WTC11 (cell line): ENCODE measurements around the gene HOXA13. TPM values are rescaled to one million over a fixed set of nuclear protein-coding genes. Genes with fewer than 3 reads are reported as not detected.

Source experiments
- ATAC-seq: fragments of 200-7000 bp; cut with Tn5 transposase; 2 replicates; pipeline ENCODE4 v1.10.0; 2021; ENCODE audit warnings: mild to moderate bottlenecking, moderate library complexity
- CTCF ChIA-PET: fragments of 300-600 bp; sonication (Branson Sonifier 250); formaldehyde crosslinking; loops from one replicate; lab custom pipeline; 2021; ENCODE audit warnings: antibody characterized with exemption; lab: Charles Lee
- POLR2A ChIA-PET: fragments of 350-600 bp; sonication (Branson Sonifier 250); formaldehyde crosslinking; loops from one replicate; lab custom pipeline; 2021; ENCODE audit warnings: antibody characterized with exemption; lab: Charles Lee
- DNase-seq: peaks from one replicate; pipeline ENCODE4 v3.0.0; 2021; ENCODE audit warnings: low spot score
- H3K27ac Mint-ChIP-seq: 2 replicates; pipeline ENCODE4 v1.8.0; 2021; ENCODE audit warnings: mixed read lengths
- H3K27me3 Mint-ChIP-seq: 2 replicates; pipeline ENCODE4 v1.8.0; 2021; ENCODE audit warnings: low read depth, mild to moderate bottlenecking, moderate library complexity, mixed read lengths
- H3K36me3 Mint-ChIP-seq: 2 replicates; pipeline ENCODE4 v1.8.0; 2021; ENCODE audit warnings: mixed read lengths
- H3K4me1 Mint-ChIP-seq: 2 replicates; pipeline ENCODE4 v1.8.0; 2022; ENCODE audit warnings: mixed read lengths
- H3K4me3 Mint-ChIP-seq: 2 replicates; pipeline ENCODE4 v1.8.0; 2021; ENCODE audit warnings: mild to moderate bottlenecking, moderate library complexity, mixed read lengths
- H3K9me3 Mint-ChIP-seq: 2 replicates; pipeline ENCODE4 v1.8.0; 2021; ENCODE audit warnings: mixed read lengths
- CREM ChIP-seq: sonication (generic); formaldehyde crosslinking; IDR thresholded peaks from 2 replicates; pipeline ENCODE4 v1.8.1; 2022; ENCODE audit warnings: mild to moderate bottlenecking, missing genetic modification reagents, moderate library complexity
- ETV6 ChIP-seq: sonication (generic); formaldehyde crosslinking; IDR thresholded peaks from 2 replicates; pipeline ENCODE4 v1.8.1; 2022; ENCODE audit warnings: mild to moderate bottlenecking, missing genetic modification reagents
- GABPB1 ChIP-seq: sonication (generic); formaldehyde crosslinking; IDR thresholded peaks from 2 replicates; pipeline ENCODE4 v1.8.1; 2023; ENCODE audit warnings: mild to moderate bottlenecking, missing genetic modification reagents
- IRF2 ChIP-seq: sonication (generic); formaldehyde crosslinking; IDR thresholded peaks from 2 replicates; pipeline ENCODE4 v1.8.0; 2022; ENCODE audit warnings: low read depth, missing genetic modification reagents, borderline replicate concordance
- JUN ChIP-seq: sonication (generic); formaldehyde crosslinking; IDR thresholded peaks from 2 replicates; pipeline ENCODE4 v1.8.0; 2023; ENCODE audit warnings: mild to moderate bottlenecking, missing genetic modification reagents
- SP1 ChIP-seq: sonication (generic); formaldehyde crosslinking; conservative IDR thresholded peaks from 2 replicates; pipeline ENCODE4 v1.8.1; 2022; ENCODE audit warnings: missing genetic modification reagents
- total RNA-seq: library from RNA; stranded (reverse); gene quantifications from 3 replicates; pipeline ENCODE4 v1.2.3, GENCODE V29; 2021
- TF ChIP-seq, protein P1 (sequence below): sonication (generic); formaldehyde crosslinking; IDR thresholded peaks from 2 replicates; pipeline ENCODE4 v1.8.0; 2023; ENCODE audit warnings: mild to moderate bottlenecking, missing genetic modification reagents
- TF ChIP-seq, protein P2 (sequence below): sonication (generic); formaldehyde crosslinking; IDR thresholded peaks from 2 replicates; pipeline ENCODE4 v1.8.1; 2023; ENCODE audit warnings: mild to moderate bottlenecking, moderate library complexity, missing genetic modification reagents
- TF ChIP-seq, protein P3 (sequence below): sonication (generic); formaldehyde crosslinking; IDR thresholded peaks from 2 replicates; pipeline ENCODE4 v1.8.1; 2023; ENCODE audit warnings: mild to moderate bottlenecking, missing genetic modification reagents, moderate library complexity
- TF ChIP-seq, protein P4 (sequence below): fragments of 250-450 bp; sonication (Bioruptor Pico); IDR thresholded peaks from 2 replicates; pipeline ENCODE4 v1.9.0; 2021; ENCODE audit warnings: mild to moderate bottlenecking
- TF ChIP-seq, protein P5 (sequence below): sonication (generic); formaldehyde crosslinking; conservative IDR thresholded peaks from 2 replicates; pipeline ENCODE4 v1.8.1; 2023; ENCODE audit warnings: mild to moderate bottlenecking, low read depth, missing genetic modification reagents, moderate library complexity
- TF ChIP-seq, protein P6 (sequence below): sonication (generic); formaldehyde crosslinking; IDR thresholded peaks from 2 replicates; pipeline ENCODE4 v1.8.1; 2023; ENCODE audit warnings: mild to moderate bottlenecking, missing genetic modification reagents, moderate library complexity
- TF ChIP-seq, protein P7 (sequence below): fragments of 250-450 bp; sonication (Bioruptor Pico); conservative IDR thresholded peaks from 2 replicates; pipeline ENCODE4 v1.9.0; 2021; ENCODE audit warnings: mild to moderate bottlenecking

Gene HOXA13
- total RNA-seq, 1 experiment from 2014 or later: not detected

DNA sequence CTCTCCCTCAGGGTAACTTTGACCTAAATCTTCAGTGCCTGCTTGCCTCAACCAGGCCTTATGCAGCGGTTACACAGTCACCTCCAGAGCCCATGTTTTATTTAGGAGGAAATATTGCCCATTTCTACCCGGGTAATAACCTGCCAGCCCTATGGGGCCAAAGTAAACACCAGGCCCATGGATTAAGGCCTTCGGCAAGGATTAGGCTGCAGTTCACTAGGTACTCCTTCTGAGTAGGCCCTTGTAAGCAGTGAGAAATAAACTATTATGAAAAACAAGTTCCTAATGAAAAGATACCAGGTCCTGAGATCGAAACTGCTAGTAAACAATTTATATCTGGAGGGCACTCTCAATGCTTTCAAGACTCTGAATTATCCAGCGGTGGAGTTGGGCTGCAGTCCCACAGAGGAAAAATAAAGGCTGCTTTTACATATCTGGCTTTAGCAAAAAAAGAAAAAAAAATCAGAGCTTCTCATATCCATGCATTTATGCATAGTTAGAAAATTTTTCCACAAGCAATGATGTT is 22.0 kb downstream of the HOXA13 start:
- no peak for ATAC-seq
- ChIA-PET CTCF (interaction anchor here (1.0 to 2.5 kb wide), 3 partner anchors 12 to 18 kb away, joined by 6 to 32 read pairs (median 9); partner anchors contain the start of gene HOXA9), POLR2A (interaction anchor here (0.6 kb wide), 1 partner anchor 23 kb away, joined by 3 read pairs; no protein-coding TSS in a partner anchor)
- no peak for DNase-seq
- TF ChIP-seq, protein P1, sequence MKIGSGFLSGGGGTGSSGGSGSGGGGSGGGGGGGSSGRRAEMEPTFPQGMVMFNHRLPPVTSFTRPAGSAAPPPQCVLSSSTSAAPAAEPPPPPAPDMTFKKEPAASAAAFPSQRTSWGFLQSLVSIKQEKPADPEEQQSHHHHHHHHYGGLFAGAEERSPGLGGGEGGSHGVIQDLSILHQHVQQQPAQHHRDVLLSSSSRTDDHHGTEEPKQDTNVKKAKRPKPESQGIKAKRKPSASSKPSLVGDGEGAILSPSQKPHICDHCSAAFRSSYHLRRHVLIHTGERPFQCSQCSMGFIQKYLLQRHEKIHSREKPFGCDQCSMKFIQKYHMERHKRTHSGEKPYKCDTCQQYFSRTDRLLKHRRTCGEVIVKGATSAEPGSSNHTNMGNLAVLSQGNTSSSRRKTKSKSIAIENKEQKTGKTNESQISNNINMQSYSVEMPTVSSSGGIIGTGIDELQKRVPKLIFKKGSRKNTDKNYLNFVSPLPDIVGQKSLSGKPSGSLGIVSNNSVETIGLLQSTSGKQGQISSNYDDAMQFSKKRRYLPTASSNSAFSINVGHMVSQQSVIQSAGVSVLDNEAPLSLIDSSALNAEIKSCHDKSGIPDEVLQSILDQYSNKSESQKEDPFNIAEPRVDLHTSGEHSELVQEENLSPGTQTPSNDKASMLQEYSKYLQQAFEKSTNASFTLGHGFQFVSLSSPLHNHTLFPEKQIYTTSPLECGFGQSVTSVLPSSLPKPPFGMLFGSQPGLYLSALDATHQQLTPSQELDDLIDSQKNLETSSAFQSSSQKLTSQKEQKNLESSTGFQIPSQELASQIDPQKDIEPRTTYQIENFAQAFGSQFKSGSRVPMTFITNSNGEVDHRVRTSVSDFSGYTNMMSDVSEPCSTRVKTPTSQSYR (CRISPR knock-in tag): no peak
- TF ChIP-seq, protein P2, sequence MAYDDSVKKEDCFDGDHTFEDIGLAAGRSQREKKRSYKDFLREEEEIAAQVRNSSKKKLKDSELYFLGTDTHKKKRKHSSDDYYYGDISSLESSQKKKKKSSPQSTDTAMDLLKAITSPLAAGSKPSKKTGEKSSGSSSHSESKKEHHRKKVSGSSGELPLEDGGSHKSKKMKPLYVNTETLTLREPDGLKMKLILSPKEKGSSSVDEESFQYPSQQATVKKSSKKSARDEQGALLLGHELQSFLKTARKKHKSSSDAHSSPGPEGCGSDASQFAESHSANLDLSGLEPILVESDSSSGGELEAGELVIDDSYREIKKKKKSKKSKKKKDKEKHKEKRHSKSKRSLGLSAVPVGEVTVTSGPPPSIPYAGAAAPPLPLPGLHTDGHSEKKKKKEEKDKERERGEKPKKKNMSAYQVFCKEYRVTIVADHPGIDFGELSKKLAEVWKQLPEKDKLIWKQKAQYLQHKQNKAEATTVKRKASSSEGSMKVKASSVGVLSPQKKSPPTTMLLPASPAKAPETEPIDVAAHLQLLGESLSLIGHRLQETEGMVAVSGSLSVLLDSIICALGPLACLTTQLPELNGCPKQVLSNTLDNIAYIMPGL: no peak
- H3K4me1 Mint-ChIP-seq: peaks cover 19% of the 10 kb centered on the region
- H3K27me3 Mint-ChIP-seq: peaks cover 99% of the 10 kb centered on the region
- no peak overlapping the region for H3K4me3 Mint-ChIP-seq
- no peak overlapping the region for H3K27ac Mint-ChIP-seq
- H3K9me3 Mint-ChIP-seq: no peaks in the 10 kb centered on the region
- no peaks in the 10 kb centered on the region for H3K36me3 Mint-ChIP-seq

DNA sequence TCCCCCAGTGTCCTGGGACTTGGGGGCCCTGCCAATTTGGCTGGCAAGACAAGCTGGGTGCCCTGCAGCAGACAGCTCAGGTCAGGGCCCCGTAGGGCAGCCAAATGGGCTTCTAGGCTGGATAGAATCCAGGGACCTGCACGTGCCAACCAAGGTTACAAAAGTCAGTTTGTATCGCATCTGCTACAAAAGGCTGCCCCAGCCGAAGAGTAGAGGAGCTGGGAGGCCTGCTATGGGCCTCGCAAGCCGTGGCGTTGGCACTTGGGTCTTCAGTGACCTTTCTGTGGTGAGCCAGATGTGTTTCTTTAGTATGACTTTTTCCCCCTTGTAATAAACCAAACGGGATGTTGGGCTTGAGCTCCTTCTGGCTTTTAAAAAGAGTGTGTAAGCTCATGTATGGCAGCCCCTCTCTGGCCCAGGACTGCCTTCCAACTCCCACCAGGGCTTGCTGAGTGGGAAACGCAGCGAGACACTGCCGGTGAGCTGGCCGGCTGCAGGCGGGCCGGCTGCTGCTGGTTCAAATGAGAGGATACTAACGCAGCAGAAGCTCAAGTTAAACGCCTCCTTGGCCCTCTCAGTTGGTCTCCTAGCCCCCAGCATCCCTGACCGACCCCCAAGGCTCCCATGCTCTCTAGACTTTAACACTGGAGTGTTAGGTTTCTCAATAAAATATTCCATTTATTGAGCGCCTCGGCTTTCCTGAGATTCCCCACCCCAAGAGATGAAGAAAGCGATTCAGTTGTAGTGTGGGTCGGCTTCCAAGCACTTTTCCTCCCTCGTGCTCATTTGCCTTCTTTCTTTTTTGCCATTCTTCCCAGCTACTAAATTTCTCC is 22.7 kb downstream of the HOXA13 start:
- Mint-ChIP-seq H3K27ac (no peak overlapping the region), H3K4me3 (no peak overlapping the region), H3K36me3 (no peaks in the 10 kb centered on the region), H3K9me3 (no peaks in the 10 kb centered on the region), H3K27me3 (peaks cover 99% of the 10 kb centered on the region), H3K4me1 (peaks cover 20% of the 10 kb centered on the region)
- ChIA-PET CTCF (interaction anchor here (1.0 to 2.3 kb wide), 3 partner anchors 8 to 19 kb away, joined by 4 to 9 read pairs (median 6); partner anchors contain the start of genes HOXA11 and HOXA9), POLR2A (interaction anchor here (0.6 kb wide), 1 partner anchor 23 kb away, joined by 3 read pairs; no protein-coding TSS in a partner anchor)
- ATAC-seq (no peak), DNase-seq (no peak)
- TF ChIP-seq, protein P3, sequence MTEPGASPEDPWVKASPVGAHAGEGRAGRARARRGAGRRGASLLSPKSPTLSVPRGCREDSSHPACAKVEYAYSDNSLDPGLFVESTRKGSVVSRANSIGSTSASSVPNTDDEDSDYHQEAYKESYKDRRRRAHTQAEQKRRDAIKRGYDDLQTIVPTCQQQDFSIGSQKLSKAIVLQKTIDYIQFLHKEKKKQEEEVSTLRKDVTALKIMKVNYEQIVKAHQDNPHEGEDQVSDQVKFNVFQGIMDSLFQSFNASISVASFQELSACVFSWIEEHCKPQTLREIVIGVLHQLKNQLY (CRISPR knock-in tag): no peak
- TF ChIP-seq, protein P4, sequence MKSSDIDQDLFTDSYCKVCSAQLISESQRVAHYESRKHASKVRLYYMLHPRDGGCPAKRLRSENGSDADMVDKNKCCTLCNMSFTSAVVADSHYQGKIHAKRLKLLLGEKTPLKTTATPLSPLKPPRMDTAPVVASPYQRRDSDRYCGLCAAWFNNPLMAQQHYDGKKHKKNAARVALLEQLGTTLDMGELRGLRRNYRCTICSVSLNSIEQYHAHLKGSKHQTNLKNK (CRISPR knock-in tag): no peak
- no peak for TF ChIP-seq SP1 (CRISPR knock-in tag)
- TF ChIP-seq, protein P5, sequence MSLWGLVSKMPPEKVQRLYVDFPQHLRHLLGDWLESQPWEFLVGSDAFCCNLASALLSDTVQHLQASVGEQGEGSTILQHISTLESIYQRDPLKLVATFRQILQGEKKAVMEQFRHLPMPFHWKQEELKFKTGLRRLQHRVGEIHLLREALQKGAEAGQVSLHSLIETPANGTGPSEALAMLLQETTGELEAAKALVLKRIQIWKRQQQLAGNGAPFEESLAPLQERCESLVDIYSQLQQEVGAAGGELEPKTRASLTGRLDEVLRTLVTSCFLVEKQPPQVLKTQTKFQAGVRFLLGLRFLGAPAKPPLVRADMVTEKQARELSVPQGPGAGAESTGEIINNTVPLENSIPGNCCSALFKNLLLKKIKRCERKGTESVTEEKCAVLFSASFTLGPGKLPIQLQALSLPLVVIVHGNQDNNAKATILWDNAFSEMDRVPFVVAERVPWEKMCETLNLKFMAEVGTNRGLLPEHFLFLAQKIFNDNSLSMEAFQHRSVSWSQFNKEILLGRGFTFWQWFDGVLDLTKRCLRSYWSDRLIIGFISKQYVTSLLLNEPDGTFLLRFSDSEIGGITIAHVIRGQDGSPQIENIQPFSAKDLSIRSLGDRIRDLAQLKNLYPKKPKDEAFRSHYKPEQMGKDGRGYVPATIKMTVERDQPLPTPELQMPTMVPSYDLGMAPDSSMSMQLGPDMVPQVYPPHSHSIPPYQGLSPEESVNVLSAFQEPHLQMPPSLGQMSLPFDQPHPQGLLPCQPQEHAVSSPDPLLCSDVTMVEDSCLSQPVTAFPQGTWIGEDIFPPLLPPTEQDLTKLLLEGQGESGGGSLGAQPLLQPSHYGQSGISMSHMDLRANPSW (CRISPR knock-in tag): no peak
- TF ChIP-seq ETV6 (CRISPR knock-in tag): no peak
- TF ChIP-seq, protein P6, sequence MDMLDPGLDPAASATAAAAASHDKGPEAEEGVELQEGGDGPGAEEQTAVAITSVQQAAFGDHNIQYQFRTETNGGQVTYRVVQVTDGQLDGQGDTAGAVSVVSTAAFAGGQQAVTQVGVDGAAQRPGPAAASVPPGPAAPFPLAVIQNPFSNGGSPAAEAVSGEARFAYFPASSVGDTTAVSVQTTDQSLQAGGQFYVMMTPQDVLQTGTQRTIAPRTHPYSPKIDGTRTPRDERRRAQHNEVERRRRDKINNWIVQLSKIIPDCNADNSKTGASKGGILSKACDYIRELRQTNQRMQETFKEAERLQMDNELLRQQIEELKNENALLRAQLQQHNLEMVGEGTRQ (CRISPR knock-in tag): no peak
- TF ChIP-seq CREM (CRISPR knock-in tag): no peak
- no peak for TF ChIP-seq GABPB1 (CRISPR knock-in tag)
- TF ChIP-seq IRF2 (CRISPR knock-in tag): no peak
- TF ChIP-seq, protein P7, sequence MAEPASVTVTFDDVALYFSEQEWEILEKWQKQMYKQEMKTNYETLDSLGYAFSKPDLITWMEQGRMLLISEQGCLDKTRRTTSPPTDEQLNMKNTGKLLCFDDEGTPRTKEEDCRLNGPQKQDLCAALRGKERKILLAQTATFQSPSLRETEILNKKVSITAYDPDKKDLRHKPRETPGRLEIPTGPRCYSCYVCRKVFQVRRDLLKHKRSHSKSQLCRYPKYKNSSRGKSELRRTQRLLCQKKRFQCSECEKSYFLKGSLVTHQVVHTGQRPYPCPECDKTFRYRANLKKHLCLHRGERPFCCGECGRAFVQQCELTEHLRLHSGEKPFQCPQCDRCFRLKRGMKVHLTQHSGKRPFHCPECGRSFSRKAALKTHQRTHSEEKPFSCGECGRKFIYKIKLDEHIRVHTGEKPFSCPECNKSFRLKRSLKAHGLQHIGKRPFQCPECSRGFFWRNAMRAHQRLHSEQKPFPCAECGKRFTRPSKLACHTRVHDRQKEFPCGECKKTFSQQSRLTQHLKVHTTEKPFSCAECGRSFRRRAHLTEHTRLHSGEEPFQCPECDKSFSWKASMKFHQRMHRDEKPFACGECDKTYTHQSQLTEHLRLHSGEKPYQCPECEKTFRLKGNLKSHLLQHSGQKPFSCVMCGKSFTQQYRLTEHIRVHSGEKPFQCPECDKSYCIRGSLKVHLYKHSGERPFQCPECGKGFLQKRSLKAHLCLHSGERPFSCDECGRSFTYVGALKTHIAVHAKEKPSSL: no peak
- no peak for TF ChIP-seq JUN
